IMR-90 (cell line): Measurements from ENCODE around the gene GPR153. TPM values are rescaled to one million over a fixed set of nuclear protein-coding genes. Genes with fewer than 3 reads are reported as not detected.

Experiments
- ATAC-seq: fragments of 200-7000 bp; cut with Tn5 transposase; 2 replicates; pipeline ENCODE4 v1.9.1; 2020; ENCODE audit warnings: low read depth, mild to moderate bottlenecking, moderate library complexity
- BruUV-seq: library from RNA; stranded (reverse); fragments of 400-500 nt; replicated peaks from 2 replicates; lab custom pipeline; 2021; lab: Mats Ljungman, UMichigan
- CTCF ChIA-PET: fragments of 300-600 bp; formaldehyde crosslinking; extraction: SDS; loops from one replicate; lab custom pipeline; 2021; ENCODE audit warnings: antibody characterized with exemption; lab: Yijun Ruan, JAX
- POLR2A ChIA-PET: fragments of 300-600 bp; sonication (Branson Sonifier 250); formaldehyde crosslinking; loops from one replicate; lab custom pipeline; 2022; ENCODE audit warnings: antibody characterized with exemption; ENCODE audit not compliant: unreplicated experiment; lab: Charles Lee
- DNase-seq: peaks from one replicate; pipeline ENCODE4 v3.0.0; 2013
- H2AFZ ChIP-seq: replicated peaks from 2 replicates; pipeline ENCODE3; 2013; ENCODE audit warnings: low read length, mild to moderate bottlenecking; ENCODE audit not compliant: poor library complexity
- H2AK5ac ChIP-seq: 2 replicates; pipeline ENCODE4 v1.6.1; 2013; ENCODE audit warnings: low read depth, low read length, inconsistent platforms
- H2AK9ac ChIP-seq: replicated peaks from 2 replicates; pipeline ENCODE3; 2013; ENCODE audit warnings: mild to moderate bottlenecking, low read depth, low read length, moderate library complexity; ENCODE audit not compliant: poor library complexity
- H2BK120ac ChIP-seq: 2 replicates; pipeline ENCODE4 v1.6.1; 2013; ENCODE audit warnings: low read depth, low read length, inconsistent platforms
- H2BK15ac ChIP-seq: 3 replicates; pipeline ENCODE4 v1.6.1; 2013; ENCODE audit warnings: low read depth, low read length, inconsistent platforms
- H2BK20ac ChIP-seq: 2 replicates; pipeline ENCODE4 v1.6.1; 2013; ENCODE audit warnings: low read depth, mild to moderate bottlenecking, inconsistent platforms, low read length, moderate library complexity
- H2BK5ac ChIP-seq: 2 replicates; pipeline ENCODE4 v1.6.1; 2013; ENCODE audit warnings: mild to moderate bottlenecking, low read depth, low read length, inconsistent platforms; ENCODE audit not compliant: poor library complexity, severe bottlenecking
- H3K14ac ChIP-seq: replicated peaks from 2 replicates; pipeline ENCODE4 v1.6.1; 2013; ENCODE audit warnings: low read depth, low read length, inconsistent platforms
- H3K18ac ChIP-seq: 2 replicates; pipeline ENCODE4 v1.6.1; 2013; ENCODE audit warnings: low read depth, low read length, control low read depth
- H3K23ac ChIP-seq: 2 replicates; pipeline ENCODE4 v1.6.1; 2013; ENCODE audit warnings: low read depth, low read length, inconsistent platforms
- H3K27ac ChIP-seq: 2 replicates; pipeline ENCODE4 v1.5.1; 2013; ENCODE audit warnings: mild to moderate bottlenecking, control low read depth, low read length; ENCODE audit not compliant: insufficient read depth
- H3K27me3 ChIP-seq: 2 replicates; pipeline ENCODE4 v1.6.1; 2013; ENCODE audit warnings: low read length; ENCODE audit not compliant: control insufficient read depth, insufficient read depth
- H3K36me3 ChIP-seq: 2 replicates; pipeline ENCODE4 v1.6.1; 2013; ENCODE audit warnings: low read length, mixed read lengths; ENCODE audit not compliant: control insufficient read depth, insufficient read depth
- H3K4ac ChIP-seq: 2 replicates; pipeline ENCODE4 v1.6.1; 2013; ENCODE audit warnings: low read depth, low read length, inconsistent platforms
- H3K4me1 ChIP-seq: 2 replicates; pipeline ENCODE4 v1.6.1; 2013; ENCODE audit warnings: low read length, mixed read lengths; ENCODE audit not compliant: control insufficient read depth, insufficient read depth
- H3K4me2 ChIP-seq: 2 replicates; pipeline ENCODE4 v1.6.1; 2013; ENCODE audit warnings: low read depth, mild to moderate bottlenecking, control low read depth, low read length, moderate library complexity
- H3K4me3 ChIP-seq: 2 replicates; pipeline ENCODE4 v1.5.1; 2013; ENCODE audit warnings: low read depth, mild to moderate bottlenecking, control low read depth, low read length, moderate library complexity; ENCODE audit not compliant: insufficient read depth
- H3K56ac ChIP-seq: 2 replicates; pipeline ENCODE4 v1.6.1; 2013; ENCODE audit warnings: low read length, inconsistent platforms; ENCODE audit not compliant: insufficient read depth; ENCODE audit errors: extremely low read depth
- H3K79me1 ChIP-seq, 2 experiments: 2 replicates each; pipeline ENCODE4 v1.6.1; 2013; ENCODE audit warnings: low read length in 2 of 2, inconsistent platforms in 1 of 2, low read depth in 1 of 2
- H3K9ac ChIP-seq: 2 replicates; pipeline ENCODE4 v1.6.1; 2013; ENCODE audit warnings: low read depth, low read length, control low read depth
- H3K9me1 ChIP-seq: 2 replicates; pipeline ENCODE4 v1.6.1; 2013; ENCODE audit warnings: low read length, inconsistent platforms; ENCODE audit not compliant: insufficient read depth
- H3K9me3 ChIP-seq: 2 replicates; pipeline ENCODE4 v1.6.1; 2013; ENCODE audit warnings: low read length; ENCODE audit not compliant: control insufficient read depth, insufficient read depth
- H4K20me1 ChIP-seq: 2 replicates; pipeline ENCODE4 v1.6.1; 2013; ENCODE audit warnings: low read length, inconsistent platforms; ENCODE audit not compliant: insufficient read depth
- H4K5ac ChIP-seq: 2 replicates; pipeline ENCODE4 v1.6.1; 2013; ENCODE audit warnings: mild to moderate bottlenecking, low read depth, low read length, control low read depth
- H4K8ac ChIP-seq, 2 experiments: 2 replicates each; pipeline ENCODE4 v1.6.1; 2013; ENCODE audit warnings: low read depth in 2 of 2, low read length in 2 of 2, control low read depth in 1 of 2, inconsistent platforms in 1 of 2
- H4K91ac ChIP-seq: 2 replicates; pipeline ENCODE4 v1.6.1; 2013; ENCODE audit warnings: low read depth, low read length, inconsistent platforms; ENCODE audit not compliant: insufficient read depth
- BHLHE40 ChIP-seq: fragments of 150-350 bp; IDR thresholded peaks from 2 replicates; pipeline ENCODE4 v1.6.1; 2016; ENCODE audit warnings: mild to moderate bottlenecking, low read depth, low read length
- CEBPB ChIP-seq: IDR thresholded peaks from 2 replicates; pipeline ENCODE4 v1.6.1; 2012; ENCODE audit warnings: low read depth, low read length, improper control_type of control experiment
- FOS ChIP-seq: fragments of 150-350 bp; IDR thresholded peaks from 2 replicates; pipeline ENCODE4 v1.6.1; 2016; ENCODE audit warnings: low read depth, low read length
- MXI1 ChIP-seq: IDR thresholded peaks from 2 replicates; pipeline ENCODE4 v1.6.1; 2012; ENCODE audit warnings: low read depth, mild to moderate bottlenecking, low read length, moderate library complexity, borderline replicate concordance
- NFE2L2 ChIP-seq: fragments of 150-350 bp; IDR thresholded peaks from 2 replicates; pipeline ENCODE4 v1.6.1; 2016; ENCODE audit warnings: low read depth, mild to moderate bottlenecking, low read length
- POLR2A ChIP-seq: IDR thresholded peaks from 2 replicates; pipeline ENCODE4 v1.6.1; 2012; ENCODE audit warnings: mild to moderate bottlenecking, low read depth, low read length
- RAD21 ChIP-seq: IDR thresholded peaks from 2 replicates; pipeline ENCODE4 v1.6.1; 2012; ENCODE audit warnings: low read length, improper control_type of control experiment
- RFX5 ChIP-seq: IDR thresholded peaks from 2 replicates; pipeline ENCODE4 v1.8.0; 2012; ENCODE audit warnings: low read depth, mild to moderate bottlenecking, low read length, moderate library complexity
- SMC3 ChIP-seq: fragments of 150-350 bp; IDR thresholded peaks from 2 replicates; pipeline ENCODE4 v1.6.1; 2016; ENCODE audit warnings: low read depth, mild to moderate bottlenecking, antibody characterized with exemption, low read length, moderate library complexity
- WGBS, 2 experiments: methylation state at CpG; one replicate each; pipeline versions ENCODE4 v1.1.5 to v1.1.7; 2013; ENCODE audit warnings: missing lambda C conversion rate in 2 of 2; ENCODE audit not compliant: insufficient read length in 1 of 2; ENCODE audit errors: extremely low coverage in 2 of 2; 5-methylcytosine and 5-hydroxymethylcytosine counted together
- dilution Hi-C: fragments of 300-500 bp; cut with HindIII; formaldehyde crosslinking; loops from one replicate; pipeline ENCODE4 v1.14.3; 2018; ENCODE audit warnings: low sequenced_read_pairs; ENCODE audit not compliant: unreplicated experiment
- in situ Hi-C: fragments of 300-500 bp; cut with MboI; formaldehyde crosslinking; loops from 3 replicates; pipeline ENCODE4 v1.14.3; 2019; ENCODE audit warnings: low sequenced_read_pairs, inconsistent platforms, mixed read lengths
- intact Hi-C: fragments of 100-400 bp; cut with micrococcal nuclease; formaldehyde crosslinking; loops from 2 replicates; pipeline ENCODE4 v1.10.0; 2022
- polyA plus RNA-seq, 3 experiments: library from polyadenylated mRNA; depleted of rRNA; stranded (reverse); fragments of >200 nt; gene quantifications; 2 replicates each; pipeline ENCODE4 v1.2.3, GENCODE V29; 2012; ENCODE audit warnings: low replicate concordance in 1 of 3
- total RNA-seq: library from RNA; depleted of rRNA; stranded (reverse); fragments of >200 nt; gene quantifications from 2 replicates; pipeline ENCODE4 v1.2.3, GENCODE V29; 2012

Gene GPR153
- total and polyA plus RNA-seq, 2 of the 4 experiments (the other 2 are of a cell fraction) = 1.8 to 5.2 TPM

DNA sequence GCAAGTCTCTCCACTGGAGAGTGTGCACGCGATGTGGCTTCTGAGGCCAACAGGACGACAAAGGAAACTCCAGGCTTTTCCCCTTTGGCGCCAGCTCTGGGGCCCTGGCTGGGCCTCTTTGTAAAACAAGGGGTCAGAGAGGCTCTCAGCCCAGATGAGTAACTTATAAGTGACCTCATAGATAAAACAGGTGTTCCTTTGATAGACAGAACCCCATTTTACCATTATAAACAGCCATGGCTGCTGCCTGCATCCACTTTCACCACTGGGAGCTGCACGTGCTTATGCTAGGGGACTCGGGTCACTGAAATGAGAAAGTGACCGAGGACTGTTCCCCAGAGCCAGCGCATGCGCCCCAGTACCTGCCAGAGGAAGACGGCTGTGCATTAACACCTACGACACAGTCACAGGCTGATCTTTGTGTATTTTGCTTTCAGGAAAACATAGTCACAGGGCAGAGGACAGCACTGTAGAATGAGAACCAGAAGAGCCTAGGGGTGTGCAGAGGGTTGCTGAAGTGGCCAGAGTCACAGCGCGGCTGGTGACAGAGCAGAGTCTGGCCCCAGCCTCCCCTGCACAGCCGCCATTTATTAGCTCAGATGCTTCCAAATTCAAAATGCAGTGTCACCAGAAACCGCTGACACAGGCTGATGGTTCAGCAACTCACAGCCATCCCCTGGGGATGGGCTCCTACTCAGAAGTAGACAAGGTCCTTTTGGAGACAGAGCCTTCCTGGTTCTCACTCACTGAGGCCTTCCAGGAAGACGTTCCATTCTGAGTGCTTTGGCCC lies 42.3 kb downstream of the GPR153 start:
- Histone ChIP-seq H2BK15ac (no peak overlapping the region), H3K56ac (no peak overlapping the region), H3K18ac (no peak overlapping the region), H3K27me3 (no peaks in the 10 kb centered on the region), H4K91ac (no peak overlapping the region), H3K4me3 (no peak overlapping the region), H4K8ac (no peak overlapping the region), H2BK20ac (no peak overlapping the region), H2BK120ac (no peak overlapping the region), H3K36me3 (peaks cover 11% of the 10 kb centered on the region), H4K5ac (no peak overlapping the region), H3K4ac (no peak overlapping the region), H3K23ac (no peak overlapping the region), H3K4me1 (no peaks in the 10 kb centered on the region), H4K20me1 (no peaks in the 10 kb centered on the region; the same call in 1 of the 2 replicates), H3K27ac (no peak overlapping the region), H3K79me1 (no peaks in the 10 kb centered on the region; a peak in 1 of 4 replicates), H2AK5ac (no peak overlapping the region), H3K14ac (no peak overlapping the region), H2AFZ (no peak overlapping the region), H2BK5ac (no peak overlapping the region), H3K9me3 (no peaks in the 10 kb centered on the region), H3K9ac (no peak overlapping the region), H2AK9ac (no peak overlapping the region), H3K9me1 (no peaks in the 10 kb centered on the region; the same call in 1 of the 2 replicates), H3K4me2 (no peak overlapping the region)
- TF ChIP-seq NFE2L2 (no peak), CEBPB (no peak), POLR2A (no peak), BHLHE40 (no peak), RAD21 (no peak), FOS (no peak), RFX5 (no peak), MXI1 (no peak), SMC3 (no peak)
- dilution Hi-C loops (no loop called here), in situ Hi-C loops (no loop called here), intact Hi-C loops (no loop called here)
- POLR2A ChIA-PET = no interaction called here
- CTCF ChIA-PET = no interaction called here
- ATAC-seq = no peak
- BruUV-seq = no TSS peak
- DNase-seq = no peak
- 97% methylated on average over 9 of the region's 16 CpGs; no CpG with 5 or more reads in 1 of the 2 experiments for WGBS, 2 experiments
